22Rv1 (cell line): Measurements from ENCODE around the gene IQCM.

Experiments
- ZFX ChIP-seq: fragments of 450-650 bp; IDR thresholded peaks from 2 replicates; pipeline ENCODE4 v1.6.1; 2017; ENCODE audit warnings: antibody characterized with exemption, borderline replicate concordance
- TF ChIP-seq, protein P1 (sequence below): fragments of 450-650 bp; IDR thresholded peaks from 2 replicates; pipeline ENCODE4 v1.5.1; 2017; ENCODE audit warnings: mild to moderate bottlenecking

DNA sequence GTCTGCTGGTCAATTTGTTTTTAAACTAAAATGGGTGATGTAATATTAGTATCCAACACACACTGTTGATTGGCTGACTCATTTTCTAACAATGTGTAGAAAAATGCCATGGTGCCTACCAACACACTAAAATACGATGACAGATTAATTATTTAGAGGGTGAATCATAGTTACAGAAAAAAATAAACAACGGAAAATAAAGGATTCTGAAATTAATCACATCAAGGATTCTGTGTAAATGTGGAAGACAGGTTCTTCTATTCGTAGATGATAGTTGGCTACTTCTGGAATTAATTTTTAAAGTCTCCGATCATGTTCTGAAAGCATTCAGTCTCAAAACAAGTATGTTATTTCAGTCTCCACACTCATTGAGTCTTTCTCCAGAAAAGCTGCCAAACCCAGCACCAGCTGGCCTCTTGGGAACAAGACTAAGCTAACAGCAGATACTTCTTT, 8.2 kb upstream of the IQCM start:
- TF ChIP-seq, protein P1, sequence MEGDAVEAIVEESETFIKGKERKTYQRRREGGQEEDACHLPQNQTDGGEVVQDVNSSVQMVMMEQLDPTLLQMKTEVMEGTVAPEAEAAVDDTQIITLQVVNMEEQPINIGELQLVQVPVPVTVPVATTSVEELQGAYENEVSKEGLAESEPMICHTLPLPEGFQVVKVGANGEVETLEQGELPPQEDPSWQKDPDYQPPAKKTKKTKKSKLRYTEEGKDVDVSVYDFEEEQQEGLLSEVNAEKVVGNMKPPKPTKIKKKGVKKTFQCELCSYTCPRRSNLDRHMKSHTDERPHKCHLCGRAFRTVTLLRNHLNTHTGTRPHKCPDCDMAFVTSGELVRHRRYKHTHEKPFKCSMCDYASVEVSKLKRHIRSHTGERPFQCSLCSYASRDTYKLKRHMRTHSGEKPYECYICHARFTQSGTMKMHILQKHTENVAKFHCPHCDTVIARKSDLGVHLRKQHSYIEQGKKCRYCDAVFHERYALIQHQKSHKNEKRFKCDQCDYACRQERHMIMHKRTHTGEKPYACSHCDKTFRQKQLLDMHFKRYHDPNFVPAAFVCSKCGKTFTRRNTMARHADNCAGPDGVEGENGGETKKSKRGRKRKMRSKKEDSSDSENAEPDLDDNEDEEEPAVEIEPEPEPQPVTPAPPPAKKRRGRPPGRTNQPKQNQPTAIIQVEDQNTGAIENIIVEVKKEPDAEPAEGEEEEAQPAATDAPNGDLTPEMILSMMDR: no peak
- no peak for TF ChIP-seq ZFX
